Umbilical cord (tissue), 2 donors: ENCODE measurements around the gene RBPJL. TPM values are rescaled to one million over a fixed set of nuclear protein-coding genes. Genes with fewer than 3 reads are reported as not detected.

Experiments
- DNase-seq: peaks from one replicate; pipeline ENCODE4 v3.0.0-alpha.2; 2015; ENCODE audit warnings: low spot score
- total RNA-seq: library from RNA; depleted of rRNA; stranded (reverse); fragments of >200 nt; gene quantifications from one replicate; pipeline ENCODE4 v1.2.3, GENCODE V29; 2014; ENCODE audit warnings: low replicate concordance; ENCODE audit not compliant: insufficient read depth

RBPJL gene
- total RNA-seq, 1 donor from 2014 or later, result not detected

GRCh38 chr20:45293041-45294002, 13.3 kb upstream of the RBPJL start:
- DNase-seq, result peak; percentile 62

GRCh38 chr20:45294003-45294368, 12.7 kb upstream of the RBPJL start:
- no peak for DNase-seq

GRCh38 chr20:45294659-45295058, 12.0 kb upstream of the RBPJL start:
- no peak for DNase-seq

GRCh38 chr20:45297786-45298497, 8.7 kb upstream of the RBPJL start:
- no peak for DNase-seq

GRCh38 chr20:45299786-45300185, 6.9 kb upstream of the RBPJL start:
- DNase-seq, result no peak

GRCh38 chr20:45300961-45301360, 5.7 kb upstream of the RBPJL start:
- DNase-seq, result no peak

- DNase-seq, result no peak
These were observed 4.8 kb upstream of the RBPJL start for GRCh38 chr20:45301824-45302271.

- no peak for DNase-seq
These were observed 2.8 kb upstream of the RBPJL start for GRCh38 chr20:45303586-45304463.

GRCh38 chr20:45304464-45304999, 2.1 kb upstream of the RBPJL start:
- no peak for DNase-seq

GRCh38 chr20:45305262-45305661, 1.4 kb upstream of the RBPJL start:
- no peak for DNase-seq

GRCh38 chr20:45307076-45307640, 518 bp downstream of the RBPJL start:
- no peak for DNase-seq

- peak; percentile 31 for DNase-seq
These were observed 1.6 kb downstream of the RBPJL start, which contains the start of gene MATN4 for GRCh38 chr20:45308117-45308778. MATN4 (minus strand) TSS chr20:45308299; CDS start chr20:45305582, 2,717 bp downstream.

GRCh38 chr20:45309075-45309474, 2.4 kb downstream of the RBPJL start:
- DNase-seq, result no peak

- peak; percentile 26 for DNase-seq
These were observed 5.1 kb downstream of the RBPJL start for GRCh38 chr20:45311589-45312211.

- DNase-seq, result no peak
These were observed 5.6 kb downstream of the RBPJL start for GRCh38 chr20:45312241-45312640.

- DNase-seq, result no peak
These were observed 6.5 kb downstream of the RBPJL start for GRCh38 chr20:45313065-45313695.

GRCh38 chr20:45313943-45314342, 7.3 kb downstream of the RBPJL start:
- DNase-seq, result no peak

- DNase-seq, result no peak
These were observed 9.0 kb downstream of the RBPJL start for GRCh38 chr20:45315672-45316071.
